Measurements from ENCODE around the gene SLC29A3.

Gene SLC29A3

DNA sequence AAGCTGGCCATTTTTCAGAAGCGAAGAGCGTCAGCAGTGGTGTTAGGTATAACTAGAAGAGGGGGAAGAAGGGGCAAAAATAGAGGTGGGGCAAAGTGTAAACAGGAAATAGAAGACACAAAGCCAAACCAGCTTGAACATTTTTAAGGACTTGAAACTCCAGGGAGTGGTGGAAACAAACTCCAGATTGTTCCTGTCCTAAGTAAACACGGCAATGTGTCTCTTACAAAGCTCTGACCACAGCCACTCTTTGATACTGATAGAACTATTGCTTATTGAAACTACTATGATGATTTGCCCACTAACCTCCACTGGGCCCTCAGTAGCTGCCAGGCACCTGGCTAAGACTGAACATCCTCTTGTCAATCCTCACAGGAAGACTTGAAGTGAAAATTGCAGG lies 56.9 kb downstream of the SLC29A3 start:
- DNase-seq (ENCODE audit: low spot score), result no peak
- TF ChIP-seq, protein P1, sequence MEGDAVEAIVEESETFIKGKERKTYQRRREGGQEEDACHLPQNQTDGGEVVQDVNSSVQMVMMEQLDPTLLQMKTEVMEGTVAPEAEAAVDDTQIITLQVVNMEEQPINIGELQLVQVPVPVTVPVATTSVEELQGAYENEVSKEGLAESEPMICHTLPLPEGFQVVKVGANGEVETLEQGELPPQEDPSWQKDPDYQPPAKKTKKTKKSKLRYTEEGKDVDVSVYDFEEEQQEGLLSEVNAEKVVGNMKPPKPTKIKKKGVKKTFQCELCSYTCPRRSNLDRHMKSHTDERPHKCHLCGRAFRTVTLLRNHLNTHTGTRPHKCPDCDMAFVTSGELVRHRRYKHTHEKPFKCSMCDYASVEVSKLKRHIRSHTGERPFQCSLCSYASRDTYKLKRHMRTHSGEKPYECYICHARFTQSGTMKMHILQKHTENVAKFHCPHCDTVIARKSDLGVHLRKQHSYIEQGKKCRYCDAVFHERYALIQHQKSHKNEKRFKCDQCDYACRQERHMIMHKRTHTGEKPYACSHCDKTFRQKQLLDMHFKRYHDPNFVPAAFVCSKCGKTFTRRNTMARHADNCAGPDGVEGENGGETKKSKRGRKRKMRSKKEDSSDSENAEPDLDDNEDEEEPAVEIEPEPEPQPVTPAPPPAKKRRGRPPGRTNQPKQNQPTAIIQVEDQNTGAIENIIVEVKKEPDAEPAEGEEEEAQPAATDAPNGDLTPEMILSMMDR (IDR thresholded peaks at IDR 0.05; ENCODE audit: borderline replicate concordance, control extremely low read depth, extremely low read depth, insufficient read depth, missing control alignments), result no peak
- in situ Hi-C loops (cut with MboI; ENCODE audit: low sequenced_read_pairs, unreplicated experiment), result no loop called here

DNA sequence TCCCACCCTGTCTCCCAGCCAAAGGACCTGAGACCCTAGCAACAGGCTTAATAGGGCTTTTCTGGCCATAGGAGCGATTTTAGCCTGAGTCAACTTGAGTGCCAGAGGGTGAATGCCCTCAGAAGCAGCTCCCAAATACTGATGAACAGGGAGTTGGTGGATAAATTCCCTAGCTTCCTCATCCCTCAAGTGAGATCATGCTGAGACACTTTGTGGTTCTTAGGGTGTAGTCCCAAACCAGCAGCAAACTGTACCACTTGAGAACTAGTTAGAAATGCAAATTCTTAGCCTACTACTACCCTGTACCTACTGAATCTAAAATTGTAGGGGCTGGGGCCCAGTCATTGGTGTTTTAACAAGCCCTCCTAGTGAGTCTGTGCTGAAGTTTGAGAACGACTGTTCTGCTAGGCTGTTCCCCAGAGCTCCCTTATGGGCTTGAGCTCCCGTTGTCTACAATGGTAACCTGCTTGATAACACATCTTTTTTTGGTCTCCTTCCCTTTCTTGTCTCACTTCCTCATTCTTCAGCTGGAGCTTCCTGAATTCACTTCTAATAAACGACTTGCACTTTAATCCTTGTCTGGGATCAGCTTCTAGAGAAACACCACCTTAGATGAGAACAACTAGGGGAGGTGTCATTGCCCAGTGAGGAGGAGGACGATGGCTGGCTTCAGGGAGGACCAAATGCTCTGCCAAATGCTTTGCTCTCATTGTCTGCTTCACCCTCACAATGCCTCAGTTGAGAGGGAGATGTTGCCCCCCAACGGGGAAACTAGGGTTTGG lies 59.5 kb downstream of the SLC29A3 start:
- DNase-seq (ENCODE audit: low spot score), result no peak
- TF ChIP-seq, protein P1 (IDR thresholded peaks at IDR 0.05; ENCODE audit: borderline replicate concordance, control extremely low read depth, extremely low read depth, insufficient read depth, missing control alignments), result no peak
- in situ Hi-C loops (cut with MboI; ENCODE audit: low sequenced_read_pairs, unreplicated experiment), result no loop called here

DNA sequence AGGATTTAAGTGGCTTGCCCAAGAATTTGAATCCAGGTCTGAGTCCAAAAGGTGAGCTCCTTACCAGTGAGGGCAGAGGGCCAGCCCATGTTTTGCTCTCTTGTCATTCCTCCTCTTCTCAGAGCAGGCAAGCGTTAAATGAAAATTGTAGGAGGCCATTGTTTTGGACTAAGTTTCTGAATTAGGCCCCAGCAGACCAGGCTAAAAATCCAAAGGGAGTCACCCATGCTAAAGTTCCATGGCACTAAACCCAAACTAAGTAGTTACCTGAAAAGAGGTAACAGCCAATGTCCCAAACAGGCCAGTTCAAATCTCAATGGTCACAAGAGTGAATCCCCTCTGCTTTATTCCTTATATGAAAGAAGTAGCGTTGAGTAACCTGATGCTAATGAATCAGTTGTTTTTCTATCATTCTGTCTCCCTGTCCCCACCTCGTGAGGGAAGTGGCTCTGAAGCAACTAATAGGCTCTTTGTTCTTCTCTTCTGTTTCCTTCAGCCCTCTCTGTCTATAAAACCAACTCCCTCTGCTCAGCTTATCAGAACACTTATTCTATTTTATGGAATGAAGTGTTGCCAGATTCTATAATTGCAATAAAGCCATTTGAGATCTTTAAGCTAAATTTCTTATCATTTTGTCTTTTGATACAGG lies 60.2 kb downstream of the SLC29A3 start:
- TF ChIP-seq, protein P1 (IDR thresholded peaks at IDR 0.05; ENCODE audit: borderline replicate concordance, control extremely low read depth, extremely low read depth, insufficient read depth, missing control alignments), result no peak
- DNase-seq (ENCODE audit: low spot score), result no peak
- in situ Hi-C loops (cut with MboI; ENCODE audit: low sequenced_read_pairs, unreplicated experiment), result no loop called here

DNA sequence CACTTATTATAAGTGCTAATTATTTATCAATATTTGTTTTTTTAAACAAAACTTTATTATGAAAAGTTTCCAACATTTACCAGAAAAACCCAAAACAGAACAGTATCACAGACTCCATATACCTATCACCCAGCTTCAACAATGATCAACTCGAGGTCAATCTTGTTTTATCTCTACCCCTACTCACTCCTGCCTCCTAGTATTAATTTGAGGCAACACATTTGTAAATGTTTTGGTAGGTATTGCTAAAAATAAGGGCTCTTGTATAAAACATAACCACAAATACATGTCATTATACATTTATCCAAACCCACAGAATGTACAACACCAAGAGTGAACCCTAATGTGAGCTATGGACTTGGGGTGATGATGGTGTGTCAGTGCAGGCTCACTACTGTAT lies 61.8 kb downstream of the SLC29A3 start:
- TF ChIP-seq, protein P1 (IDR thresholded peaks at IDR 0.05; ENCODE audit: borderline replicate concordance, control extremely low read depth, extremely low read depth, insufficient read depth, missing control alignments), result no peak
- DNase-seq (ENCODE audit: low spot score), result no peak
- in situ Hi-C loops (cut with MboI; ENCODE audit: low sequenced_read_pairs, unreplicated experiment), result loop anchor here (10.0 kb wide), 1 partner anchor 324 kb away; no protein-coding TSS in a partner anchor

DNA sequence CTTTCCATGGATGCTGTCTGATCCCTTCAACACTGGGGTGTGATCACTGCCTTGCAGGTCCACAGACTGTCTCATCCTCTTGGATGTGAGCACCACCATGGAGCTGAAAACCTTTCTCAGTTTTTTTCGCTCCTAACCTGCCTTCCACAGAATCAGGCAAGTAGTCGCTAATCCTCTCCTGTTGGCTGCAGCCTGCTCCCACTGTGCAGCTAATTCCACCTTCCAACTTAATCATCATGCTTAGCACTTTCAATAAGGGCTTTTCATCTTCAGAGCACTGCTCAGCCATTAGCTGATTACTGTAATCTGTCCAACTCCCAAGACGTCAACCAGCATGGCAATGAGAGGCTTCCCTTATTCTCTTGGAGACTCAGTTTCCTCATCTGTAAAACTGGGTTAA lies 62.6 kb downstream of the SLC29A3 start:
- TF ChIP-seq, protein P1 (IDR thresholded peaks at IDR 0.05; ENCODE audit: borderline replicate concordance, control extremely low read depth, extremely low read depth, insufficient read depth, missing control alignments), result no peak
- in situ Hi-C loops (cut with MboI; ENCODE audit: low sequenced_read_pairs, unreplicated experiment), result loop anchor here (10.0 kb wide), 1 partner anchor 323 kb away; no protein-coding TSS in a partner anchor
- no peak for DNase-seq (ENCODE audit: low spot score)

DNA sequence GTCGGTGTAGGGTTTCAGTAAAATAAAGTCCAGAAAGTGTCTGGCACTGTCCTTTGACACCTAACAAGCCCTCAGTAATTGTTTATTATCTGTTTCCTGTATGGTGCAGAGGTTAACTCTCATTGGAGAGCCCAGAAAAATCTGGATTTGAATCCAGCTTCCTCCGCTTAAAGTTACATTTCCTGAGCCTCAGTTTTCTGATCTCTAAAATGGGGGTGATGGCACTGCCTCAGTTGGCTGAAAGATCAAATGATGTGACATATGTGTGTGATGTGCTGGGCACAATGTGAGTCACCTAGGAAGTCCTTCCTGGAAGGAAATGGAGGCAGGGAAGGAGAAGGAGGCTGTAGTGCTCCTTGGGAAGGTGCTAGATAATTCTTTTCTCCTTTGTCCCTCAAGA lies 63.0 kb downstream of the SLC29A3 start:
- no peak for DNase-seq (ENCODE audit: low spot score)
- in situ Hi-C loops (cut with MboI; ENCODE audit: low sequenced_read_pairs, unreplicated experiment), result loop anchor here (10.0 kb wide), 1 partner anchor 323 kb away; no protein-coding TSS in a partner anchor
- TF ChIP-seq, protein P1 (IDR thresholded peaks at IDR 0.05; ENCODE audit: borderline replicate concordance, control extremely low read depth, extremely low read depth, insufficient read depth, missing control alignments), result no peak

Data from GM13976 (cell line).